Lower leg skin (tissue), 3 donors: ENCODE measurements around the gene CPTP.

Experiments used
- CTCF ChIP-seq, 3 donors: fragments of 450-650 bp; IDR thresholded peaks; one replicate each; pipeline ENCODE4 v1.5.1; 2016; ENCODE audit warnings: antibody characterized with exemption in 3 of 3, mild to moderate bottlenecking in 3 of 3, moderate library complexity in 2 of 3
- POLR2A ChIP-seq, 2 donors: fragments of 450-650 bp; IDR thresholded peaks; one replicate each; pipeline ENCODE4 v1.6.1; 2016 to 2017; ENCODE audit warnings: antibody characterized with exemption in 2 of 2, mild to moderate bottlenecking in 1 of 2, moderate library complexity in 1 of 2

GRCh38 chr1:1373051-1373814, 48.6 kb downstream of the CPTP start:
- TF ChIP-seq CTCF (IDR thresholded peaks at IDR 0.05), result no peak
- no peak for TF ChIP-seq POLR2A (IDR thresholded peaks at IDR 0.05)
